ENCODE measurements around the gene RAP1GAP. TPM values are rescaled to one million over a fixed set of nuclear protein-coding genes. Genes with fewer than 3 reads are reported as not detected.

Gene RAP1GAP
- polyA plus RNA-seq, 3 donors, result 16.9 to 23.3 (median 20.7) TPM

- no peak for DNase-seq (ENCODE audit: low read depth in 3 of 3, low spot score in 2 of 3)
Observed at GRCh38 chr1:21596628-21597027, 72.5 kb downstream of the RAP1GAP start.

- DNase-seq (ENCODE audit: low read depth in 3 of 3, low spot score in 2 of 3), result no peak
Observed at GRCh38 chr1:21596174-21596573, 73.0 kb downstream of the RAP1GAP start.

GRCh38 chr1:21594935-21595897, 73.9 kb downstream of the RAP1GAP start:
- no peak for DNase-seq (ENCODE audit: low read depth in 3 of 3, low spot score in 2 of 3)

- no peak for DNase-seq (ENCODE audit: low read depth in 3 of 3, low spot score in 2 of 3)
Observed at GRCh38 chr1:21594501-21594900, 74.7 kb downstream of the RAP1GAP start.

- no peak for DNase-seq (ENCODE audit: low read depth in 3 of 3, low spot score in 2 of 3)
Observed at GRCh38 chr1:21593231-21593630, 75.9 kb downstream of the RAP1GAP start.

GRCh38 chr1:21592086-21592865, 76.9 kb downstream of the RAP1GAP start:
- DNase-seq (ENCODE audit: low read depth in 3 of 3, low spot score in 2 of 3), result no peak

- no peak for DNase-seq (ENCODE audit: low read depth in 3 of 3, low spot score in 2 of 3)
Observed at GRCh38 chr1:21590934-21591333, 78.2 kb downstream of the RAP1GAP start.

- DNase-seq (ENCODE audit: low read depth in 3 of 3, low spot score in 2 of 3), result no peak
Observed at GRCh38 chr1:21590126-21590880, 78.9 kb downstream of the RAP1GAP start.

- no peak for DNase-seq (ENCODE audit: low read depth in 3 of 3, low spot score in 2 of 3)
Observed at GRCh38 chr1:21589618-21590017, 79.5 kb downstream of the RAP1GAP start.

- DNase-seq (ENCODE audit: low read depth in 3 of 3, low spot score in 2 of 3), result no peak
Observed at GRCh38 chr1:21587602-21587953, 81.6 kb downstream of the RAP1GAP start.

- peak in 1 of 3 donors; percentile 26 for DNase-seq (ENCODE audit: low read depth in 3 of 3, low spot score in 2 of 3)
Observed at GRCh38 chr1:21586846-21587601, 82.1 kb downstream of the RAP1GAP start.

GRCh38 chr1:21586222-21586621, 82.9 kb downstream of the RAP1GAP start:
- no peak for DNase-seq (ENCODE audit: low read depth in 3 of 3, low spot score in 2 of 3)

- DNase-seq (ENCODE audit: low read depth in 3 of 3, low spot score in 2 of 3), result no peak
Observed at GRCh38 chr1:21585037-21585436, 84.1 kb downstream of the RAP1GAP start.

GRCh38 chr1:21584096-21584495, 85.1 kb downstream of the RAP1GAP start:
- DNase-seq (ENCODE audit: low read depth in 3 of 3, low spot score in 2 of 3), result no peak

GRCh38 chr1:21579791-21580190, 89.4 kb downstream of the RAP1GAP start:
- no peak for DNase-seq (ENCODE audit: low read depth in 3 of 3, low spot score in 2 of 3)

GRCh38 chr1:21577933-21578332, 91.2 kb downstream of the RAP1GAP start:
- no peak for DNase-seq (ENCODE audit: low read depth in 3 of 3, low spot score in 2 of 3)

GRCh38 chr1:21577324-21577723, 91.8 kb downstream of the RAP1GAP start:
- no peak for DNase-seq (ENCODE audit: low read depth in 3 of 3, low spot score in 2 of 3)

GRCh38 chr1:21576798-21577187, 92.4 kb downstream of the RAP1GAP start:
- no peak for DNase-seq (ENCODE audit: low read depth in 3 of 3, low spot score in 2 of 3)

- DNase-seq (ENCODE audit: low read depth in 3 of 3, low spot score in 2 of 3), result no peak
Observed at GRCh38 chr1:21576031-21576797, 92.9 kb downstream of the RAP1GAP start.
